Peyer's patch (tissue), 4 donors: Measurements from ENCODE around the gene GRIK4. TPM values are rescaled to one million over a fixed set of nuclear protein-coding genes. Genes with fewer than 3 reads are reported as not detected.

Source experiments
- DNase-seq, 3 donors: peaks; one replicate each; pipeline ENCODE4 v3.0.0-alpha.2; 2017 to 2019
- H3K27ac ChIP-seq, 4 donors: fragments of 200-600 bp; sonication (generic); one replicate each; pipeline ENCODE4 v1.5.1; 2016 to 2019
- H3K27me3 ChIP-seq, 2 donors: fragments of 200-600 bp; sonication (generic); one replicate each; pipeline ENCODE4 v1.5.1; 2019
- H3K36me3 ChIP-seq, 3 donors: fragments of 200-600 bp; sonication (generic); one replicate each; pipeline ENCODE4 v1.5.1; 2016 to 2019
- H3K4me1 ChIP-seq, 4 donors: fragments of 200-600 bp; sonication (generic); one replicate each; pipeline ENCODE4 v1.5.1; 2016 to 2019
- H3K4me3 ChIP-seq, 4 donors: fragments of 200-600 bp; sonication (generic); 1 replicate in 3 of 4; 2 replicates in 1 of 4; pipeline ENCODE4 v1.5.1; 2016 to 2019; ENCODE audit warnings: mild to moderate bottlenecking in 1 of 4
- H3K9me3 ChIP-seq, 4 donors: fragments of 200-600 bp; sonication (generic); one replicate each; pipeline ENCODE4 v1.5.1; 2016 to 2019; ENCODE audit warnings: mild to moderate bottlenecking in 1 of 4
- POLR2A ChIP-seq, 2 donors: fragments of 450-650 bp; IDR thresholded peaks; one replicate each; pipeline ENCODE4 v1.5.1; 2017; ENCODE audit warnings: antibody characterized with exemption in 2 of 2, mild to moderate bottlenecking in 2 of 2, moderate library complexity in 2 of 2
- total RNA-seq, 4 donors: library from RNA; depleted of rRNA; stranded (reverse); fragments of >200 nt; gene quantifications; one replicate each; pipeline ENCODE4 v1.1.0, GENCODE V29; 2016
- TF ChIP-seq, protein P1 (sequence below), 6 experiments: fragments of 450-650 bp in 4 of 6; fragments of 200-600 bp in 2 of 6; sonication (generic) in 1 of 6; IDR thresholded peaks; one replicate each; pipeline ENCODE4 v1.5.1; 2017 to 2019; ENCODE audit warnings: antibody characterized with exemption in 6 of 6, mild to moderate bottlenecking in 3 of 6, moderate library complexity in 1 of 6

The GRIK4 gene
- total RNA-seq, 4 donors from 2014 or later, result 0.40 to 2.5 TPM; not detected in 2

DNA sequence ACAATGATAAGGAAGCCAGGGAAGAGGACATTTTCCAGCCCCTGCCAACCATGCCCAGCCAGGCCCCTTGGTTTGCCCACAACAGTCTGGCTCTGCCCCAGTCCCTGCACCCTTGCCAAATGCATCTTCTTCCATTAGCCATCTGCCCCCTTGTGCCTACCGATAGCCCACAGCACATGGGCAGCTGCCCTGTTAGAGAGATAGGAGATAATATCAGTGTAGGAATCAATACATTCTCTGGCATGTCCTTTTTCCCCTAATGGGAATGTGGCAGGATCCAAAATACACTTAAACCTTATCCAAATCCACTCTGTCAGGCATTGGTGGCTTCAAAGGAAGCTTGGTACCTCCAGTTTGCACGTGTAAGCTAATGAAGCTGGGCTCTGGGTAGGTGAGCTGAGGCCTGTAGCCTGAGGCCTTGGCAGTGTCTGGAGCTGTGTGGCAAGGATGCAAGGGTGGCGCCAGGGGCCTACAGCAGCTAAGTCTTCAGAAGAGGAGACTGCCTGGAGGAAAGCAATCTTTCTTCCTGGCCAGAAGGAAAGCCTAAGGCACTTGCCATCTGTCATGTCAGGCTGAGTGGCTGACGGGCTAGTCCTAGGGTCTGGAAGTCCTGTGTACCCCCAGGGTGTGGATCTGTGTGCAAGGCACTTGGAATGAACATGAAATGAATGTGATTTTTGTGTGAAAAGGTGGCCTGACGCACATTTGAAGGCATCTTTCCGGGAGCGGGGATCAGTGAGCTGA, 348.2 kb downstream of the GRIK4 start:
- no peak for TF ChIP-seq POLR2A (IDR thresholded peaks at IDR 0.05)
- TF ChIP-seq, protein P1, sequence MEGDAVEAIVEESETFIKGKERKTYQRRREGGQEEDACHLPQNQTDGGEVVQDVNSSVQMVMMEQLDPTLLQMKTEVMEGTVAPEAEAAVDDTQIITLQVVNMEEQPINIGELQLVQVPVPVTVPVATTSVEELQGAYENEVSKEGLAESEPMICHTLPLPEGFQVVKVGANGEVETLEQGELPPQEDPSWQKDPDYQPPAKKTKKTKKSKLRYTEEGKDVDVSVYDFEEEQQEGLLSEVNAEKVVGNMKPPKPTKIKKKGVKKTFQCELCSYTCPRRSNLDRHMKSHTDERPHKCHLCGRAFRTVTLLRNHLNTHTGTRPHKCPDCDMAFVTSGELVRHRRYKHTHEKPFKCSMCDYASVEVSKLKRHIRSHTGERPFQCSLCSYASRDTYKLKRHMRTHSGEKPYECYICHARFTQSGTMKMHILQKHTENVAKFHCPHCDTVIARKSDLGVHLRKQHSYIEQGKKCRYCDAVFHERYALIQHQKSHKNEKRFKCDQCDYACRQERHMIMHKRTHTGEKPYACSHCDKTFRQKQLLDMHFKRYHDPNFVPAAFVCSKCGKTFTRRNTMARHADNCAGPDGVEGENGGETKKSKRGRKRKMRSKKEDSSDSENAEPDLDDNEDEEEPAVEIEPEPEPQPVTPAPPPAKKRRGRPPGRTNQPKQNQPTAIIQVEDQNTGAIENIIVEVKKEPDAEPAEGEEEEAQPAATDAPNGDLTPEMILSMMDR (IDR thresholded peaks at IDR 0.05), result no peak
- Histone ChIP-seq H3K4me3 (no peak overlapping the region), H3K27ac (no peak overlapping the region), H3K36me3 (no peaks in the 10 kb centered on the region), H3K4me1 (no peaks in the 10 kb centered on the region), H3K27me3 (no peaks in the 10 kb centered on the region), H3K9me3 (no peaks in the 10 kb centered on the region)
- no peak for DNase-seq

DNA sequence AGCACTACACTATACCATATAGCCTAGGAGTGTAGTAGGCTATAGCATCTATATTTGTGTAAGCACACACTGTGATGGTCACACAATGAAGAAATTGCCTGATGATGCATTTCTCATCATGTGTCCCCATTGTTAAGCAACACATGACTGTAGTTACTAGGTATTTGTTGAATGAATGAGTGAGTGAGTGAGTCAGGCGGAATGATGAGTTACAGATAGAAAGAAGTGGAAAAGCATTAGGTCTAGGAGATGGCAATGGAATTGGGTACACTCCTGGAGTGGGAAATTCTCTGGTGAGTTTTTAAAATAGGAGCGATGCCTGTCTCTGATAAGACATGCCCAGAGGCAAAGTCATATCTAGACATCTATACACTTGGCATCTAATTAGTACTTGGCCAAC, 351.8 kb downstream of the GRIK4 start:
- no peaks in the 10 kb centered on the region for H3K36me3 ChIP-seq
- no peak for TF ChIP-seq POLR2A (IDR thresholded peaks at IDR 0.05)
- TF ChIP-seq, protein P1 (IDR thresholded peaks at IDR 0.05), result no peak

DNA sequence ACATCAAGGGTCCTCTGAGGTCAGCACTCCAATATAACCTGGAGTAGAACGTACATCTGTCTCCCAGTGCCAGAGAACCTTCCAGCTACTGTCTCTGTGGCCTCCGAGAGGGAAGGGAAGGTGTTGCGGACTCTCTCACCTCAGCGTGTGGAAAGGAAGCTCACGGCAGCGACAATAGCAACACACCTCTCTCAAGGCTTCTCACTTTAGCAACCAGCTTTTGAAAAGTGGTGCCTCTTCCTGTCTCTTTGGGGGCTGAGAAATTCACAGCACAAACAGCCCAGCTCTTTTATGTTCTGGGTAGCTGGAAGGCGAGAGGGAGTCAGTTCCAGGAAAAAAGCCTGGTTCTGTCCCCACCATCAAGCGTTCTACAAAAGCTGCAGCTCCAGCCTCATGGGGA, 355.5 kb downstream of the GRIK4 start:
- Histone ChIP-seq H3K27ac (no peak overlapping the region), H3K4me3 (no peak overlapping the region), H3K4me1 (no peaks in the 10 kb centered on the region), H3K9me3 (no peaks in the 10 kb centered on the region), H3K27me3 (no peaks in the 10 kb centered on the region), H3K36me3 (no peaks in the 10 kb centered on the region)
- no peak for DNase-seq
- TF ChIP-seq, protein P1 (IDR thresholded peaks at IDR 0.05), result no peak
- TF ChIP-seq POLR2A (IDR thresholded peaks at IDR 0.05), result no peak

More for the DNA sequence above, 351.8 kb downstream of the GRIK4 start:
- Histone ChIP-seq H3K9me3 (no peaks in the 10 kb centered on the region), H3K4me1 (no peaks in the 10 kb centered on the region), H3K27me3 (no peaks in the 10 kb centered on the region), H3K27ac (no peak overlapping the region), H3K4me3 (no peak overlapping the region)
- no peak for DNase-seq

DNA sequence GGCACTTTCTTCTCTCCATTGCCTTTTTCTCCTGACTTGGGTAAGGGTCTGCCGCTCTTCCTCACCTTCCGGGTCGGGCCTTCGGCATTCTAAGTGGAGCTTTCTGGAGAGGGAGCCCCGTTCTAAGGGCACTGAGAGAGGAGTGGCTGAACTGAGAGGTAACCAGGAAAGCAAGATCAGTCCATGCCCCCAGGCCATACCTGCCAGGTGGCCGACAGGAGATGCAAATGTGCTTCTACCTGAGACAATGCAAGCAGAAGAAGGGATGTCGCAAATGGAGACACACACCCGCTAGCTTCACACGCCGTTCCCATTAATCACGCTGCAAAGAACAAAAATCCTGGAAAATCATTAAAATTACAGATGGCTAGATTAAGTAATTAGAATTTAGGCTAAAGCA, 356.0 kb downstream of the GRIK4 start:
- Histone ChIP-seq H3K4me3 (no peak overlapping the region), H3K4me1 (no peaks in the 10 kb centered on the region), H3K27ac (no peak overlapping the region), H3K27me3 (no peaks in the 10 kb centered on the region), H3K36me3 (no peaks in the 10 kb centered on the region), H3K9me3 (no peaks in the 10 kb centered on the region)
- DNase-seq, result no peak
- TF ChIP-seq POLR2A (IDR thresholded peaks at IDR 0.05), result no peak
- TF ChIP-seq, protein P1 (IDR thresholded peaks at IDR 0.05), result no peak

DNA sequence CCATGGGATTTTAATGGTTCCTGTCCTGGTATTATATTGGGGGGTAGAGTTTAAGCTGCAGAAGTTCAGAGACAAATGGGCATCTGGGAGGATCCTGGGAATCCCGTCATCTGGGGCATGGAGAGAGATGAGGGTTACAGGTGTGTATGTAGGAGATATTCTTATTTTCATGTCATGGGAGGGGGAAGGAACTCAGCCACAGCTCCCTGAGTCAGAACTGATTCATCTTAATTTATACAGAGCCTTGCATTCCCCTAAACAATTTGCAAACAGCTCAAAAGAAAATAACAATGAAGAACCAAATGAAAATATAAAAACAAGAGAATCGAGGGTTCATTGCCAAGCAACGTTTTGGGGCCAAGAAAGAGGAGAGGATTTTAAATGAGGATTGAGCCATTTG, 356.4 kb downstream of the GRIK4 start:
- Histone ChIP-seq H3K4me1 (no peaks in the 10 kb centered on the region), H3K9me3 (no peaks in the 10 kb centered on the region), H3K27ac (no peak overlapping the region), H3K4me3 (no peak overlapping the region), H3K36me3 (no peaks in the 10 kb centered on the region), H3K27me3 (no peaks in the 10 kb centered on the region)
- DNase-seq, result no peak
- TF ChIP-seq POLR2A (IDR thresholded peaks at IDR 0.05), result no peak
- TF ChIP-seq, protein P1 (IDR thresholded peaks at IDR 0.05), result no peak
